Measurements from ENCODE around the gene UTP4. TPM values are rescaled to one million over a fixed set of nuclear protein-coding genes. Genes with fewer than 3 reads are reported as not detected.
"Not testable (repeated sequence)": the region's sequence is repeated elsewhere in the genome, so short reads cannot be mapped to it uniquely, and the experiment has no call there.

UTP4 gene
- total RNA-seq, 1 experiment from 2014 or later, result 61.7 TPM

GRCh38 chr16:69143116-69143515 is 10.7 kb downstream of the UTP4 start:
- H3K36me3 ChIP-seq (ENCODE audit: control insufficient read depth, insufficient read depth, low read length), result peaks cover 13% of the 10 kb centered on the region
- DNase-seq (ENCODE audit: low read depth, low spot score), result no peak
- ChIA-PET CTCF (no interaction called here), POLR2A (no interaction called here)
- peak; percentile 72; the same call in 1 of the 2 replicates for ATAC-seq
- in situ Hi-C loops (cut with HindIII; ENCODE audit: low pct_unique_long_range_greater_than_20kb, low sequenced_read_pairs), result no loop called here
- no peaks in the 10 kb centered on the region for H3K27me3 ChIP-seq (ENCODE audit: control insufficient read depth, insufficient read depth, low read length)
- intact Hi-C loops (cut with micrococcal nuclease; ENCODE audit: unreplicated experiment), result no loop called here
- TF ChIP-seq CTCF (IDR thresholded peaks at IDR 0.05) (no peak), REST (IDR thresholded peaks at IDR 0.05; ENCODE audit: insufficient read depth in 1 of 2, low read depth in 2 of 2, low read length in 1 of 2) (no peak), SIN3A (IDR thresholded peaks at IDR 0.05; ENCODE audit: borderline replicate concordance, insufficient read depth, low read depth, low read length) (no peak), POLR2AphosphoS5 (IDR thresholded peaks at IDR 0.05; ENCODE audit: low read depth, low read length) (no peak), TCF7L2 (IDR thresholded peaks at IDR 0.05; ENCODE audit: low read depth, low read length) (no peak)
- no TSS peak for BruUV-seq (replicated peaks)
- H3K4me1 ChIP-seq (ENCODE audit: control insufficient read depth, insufficient read depth, low read length), result no peaks in the 10 kb centered on the region
- no peaks in the 10 kb centered on the region for H3K9me3 ChIP-seq (ENCODE audit: control insufficient read depth, insufficient read depth, low read depth, low read length)
- no peak overlapping the region for H3K4me3 ChIP-seq (ENCODE audit: low read depth in 2 of 2, low read length in 2 of 2)
- H3K27ac ChIP-seq (ENCODE audit: low read length), result no peak overlapping the region

GRCh38 chr16:69145658-69146057 is 13.2 kb downstream of the UTP4 start:
- TF ChIP-seq POLR2AphosphoS5 (IDR thresholded peaks at IDR 0.05; ENCODE audit: low read depth, low read length), result no peak
- TF ChIP-seq TCF7L2 (IDR thresholded peaks at IDR 0.05; ENCODE audit: low read depth, low read length), result no peak
- no peak for TF ChIP-seq CTCF (IDR thresholded peaks at IDR 0.05)
- TF ChIP-seq REST (IDR thresholded peaks at IDR 0.05; ENCODE audit: insufficient read depth in 1 of 2, low read depth in 2 of 2, low read length in 1 of 2), result no peak
- DNase-seq (ENCODE audit: low read depth, low spot score) (no peak), ATAC-seq (no peak)
- H3K4me1 ChIP-seq (ENCODE audit: control insufficient read depth, insufficient read depth, low read length), result no peaks in the 10 kb centered on the region
- in situ Hi-C loops (cut with HindIII; ENCODE audit: low pct_unique_long_range_greater_than_20kb, low sequenced_read_pairs), result no loop called here
- intact Hi-C loops (cut with micrococcal nuclease; ENCODE audit: unreplicated experiment), result no loop called here
- no peaks in the 10 kb centered on the region for H3K9me3 ChIP-seq (ENCODE audit: control insufficient read depth, insufficient read depth, low read depth, low read length)
- H3K4me3 ChIP-seq (ENCODE audit: low read depth in 2 of 2, low read length in 2 of 2), result no peak overlapping the region
- H3K27me3 ChIP-seq (ENCODE audit: control insufficient read depth, insufficient read depth, low read length), result no peaks in the 10 kb centered on the region
- ChIA-PET POLR2A (no interaction called here), CTCF (no interaction called here)
- H3K36me3 ChIP-seq (ENCODE audit: control insufficient read depth, insufficient read depth, low read length), result peaks cover 13% of the 10 kb centered on the region
- BruUV-seq (replicated peaks), result TSS peak; percentile 41
- no peak overlapping the region for H3K27ac ChIP-seq (ENCODE audit: low read length)

GRCh38 chr16:69149621-69150020 is 17.2 kb downstream of the UTP4 start:
- H3K36me3 ChIP-seq (ENCODE audit: control insufficient read depth, insufficient read depth, low read length), result peaks cover 18% of the 10 kb centered on the region
- ChIA-PET CTCF (interaction anchor here (0.9 to 1.0 kb wide), 2 partner anchors 138 to 514 kb away, joined by 4 read pairs; no protein-coding TSS in a partner anchor), POLR2A (interaction anchor here (0.6 kb wide), 1 partner anchor 41 kb away, joined by 3 read pairs; no protein-coding TSS in a partner anchor)
- BruUV-seq (replicated peaks); DNase-seq (ENCODE audit: low read depth, low spot score); ATAC-seq; H3K9me3 ChIP-seq (ENCODE audit: control insufficient read depth, insufficient read depth, low read depth, low read length); H3K27me3 ChIP-seq (ENCODE audit: control insufficient read depth, insufficient read depth, low read length); H3K4me3 ChIP-seq (ENCODE audit: low read depth in 2 of 2, low read length in 2 of 2); H3K27ac ChIP-seq (ENCODE audit: low read length); in situ Hi-C loops (cut with HindIII; ENCODE audit: low pct_unique_long_range_greater_than_20kb, low sequenced_read_pairs); H3K4me1 ChIP-seq (ENCODE audit: control insufficient read depth, insufficient read depth, low read length): not testable (repeated sequence)
- intact Hi-C loops (cut with micrococcal nuclease; ENCODE audit: unreplicated experiment), result loop anchor here (5.0 kb wide), 1 partner anchor 138 kb away; no protein-coding TSS in a partner anchor

Data from Panc1 (cell line).